GM12878 (cell line): ENCODE measurements around the gene NOS1AP. TPM values are rescaled to one million over a fixed set of nuclear protein-coding genes. Genes with fewer than 3 reads are reported as not detected.

Source experiments
- ATAC-seq: fragments of 200-7000 bp; cut with Tn5 transposase; 3 replicates; pipeline ENCODE4 v1.9.1; 2020; ENCODE audit warnings: mild to moderate bottlenecking, moderate library complexity
- BruUV-seq: library from RNA; stranded (reverse); fragments of 400-500 nt; replicated peaks from 2 replicates; lab custom pipeline; 2021; lab: Mats Ljungman, UMichigan
- CTCF ChIA-PET: fragments of 300-600 bp; sonication (Branson Sonifier 250); formaldehyde crosslinking; extraction: SDS; loops from one replicate; lab custom pipeline; 2021; ENCODE audit warnings: inconsistent platforms; lab: Yijun Ruan, JAX
- POLR2A ChIA-PET: fragments of 350-600 bp; formaldehyde crosslinking; extraction: SDS; loops from one replicate; lab custom pipeline; 2021; ENCODE audit warnings: inconsistent platforms; lab: Charles Lee
- RAD21 ChIA-PET: fragments of 300-600 bp; sonication (Branson Sonifier 250); formaldehyde crosslinking; loops from one replicate; lab custom pipeline; 2023; ENCODE audit warnings: antibody characterized with exemption; ENCODE audit not compliant: unreplicated experiment; lab: Charles Lee
- SMC1A ChIA-PET: fragments of 300-600 bp; sonication (Branson Sonifier 250); formaldehyde crosslinking; loops from one replicate; lab custom pipeline; 2023; ENCODE audit not compliant: unreplicated experiment, uncharacterized antibody; lab: Charles Lee
- DNase-seq: peaks from one replicate; pipeline ENCODE4 v3.0.0-alpha.2; 2011; ENCODE audit warnings: low read depth, low spot score
- FAIRE-seq: peaks from 3 replicates; lab custom pipeline; 2011; peaks lifted over from hg19 to GRCh38; lab: Jason Lieb, UNC
- H2AFZ ChIP-seq: 2 replicates; pipeline ENCODE4 v1.6.0; 2011; ENCODE audit warnings: low read depth, low read length, control low read depth; ENCODE audit not compliant: control insufficient read depth
- H3K27ac ChIP-seq: 2 replicates; pipeline ENCODE4 v1.5.1; 2011; ENCODE audit warnings: control low read depth; ENCODE audit not compliant: control insufficient read depth, insufficient read depth
- H3K27me3 ChIP-seq, 2 experiments: replicated peaks in 1 of 2; 2 replicates each; pipeline versions ENCODE4 v1.6.0 to v1.6.1; 2011; ENCODE audit warnings: low read length in 1 of 2; ENCODE audit not compliant: control insufficient read depth in 2 of 2, insufficient read depth in 2 of 2
- H3K36me3 ChIP-seq, 2 experiments: 2 replicates each; pipeline ENCODE4 v1.5.1; 2011; ENCODE audit warnings: low read length in 1 of 2; ENCODE audit not compliant: control insufficient read depth in 2 of 2, insufficient read depth in 2 of 2
- H3K4me1 ChIP-seq: 2 replicates; pipeline ENCODE4 v1.6.1; 2011; ENCODE audit warnings: mild to moderate bottlenecking, low read length, moderate library complexity, mixed read lengths; ENCODE audit not compliant: control insufficient read depth, insufficient read depth
- H3K4me2 ChIP-seq: 2 replicates; pipeline ENCODE4 v1.6.0; 2011; ENCODE audit warnings: control low read depth; ENCODE audit not compliant: control insufficient read depth, insufficient read depth
- H3K4me3 ChIP-seq: fragments of 200-600 bp; sonication (generic); 2 replicates; pipeline ENCODE4 v1.5.1; 2016
- H3K79me2 ChIP-seq: 2 replicates; pipeline ENCODE4 v1.6.0; 2011; ENCODE audit warnings: low read length; ENCODE audit not compliant: control insufficient read depth, insufficient read depth
- H3K9ac ChIP-seq: 2 replicates; pipeline ENCODE4 v1.8.0; 2011; ENCODE audit warnings: low read length, control low read depth, mixed read lengths; ENCODE audit not compliant: control insufficient read depth, insufficient read depth
- H3K9me3 ChIP-seq: replicated peaks from 3 replicates; pipeline ENCODE4 v1.5.1; 2011; ENCODE audit warnings: mild to moderate bottlenecking, low read length; ENCODE audit not compliant: control insufficient read depth, insufficient read depth
- H4K20me1 ChIP-seq: 2 replicates; pipeline ENCODE4 v1.6.0; 2011; ENCODE audit not compliant: control insufficient read depth, insufficient read depth
- CHD1 ChIP-seq: IDR thresholded peaks from 2 replicates; pipeline ENCODE4 v1.6.1; 2012; ENCODE audit warnings: low read depth, low read length, improper control_type of control experiment
- DPF2 ChIP-seq: fragments of 450-650 bp; IDR thresholded peaks from 2 replicates; pipeline ENCODE4 v1.6.1; 2017; ENCODE audit warnings: mild to moderate bottlenecking
- EP300 ChIP-seq, 2 experiments: fragments of 150-350 bp in 1 of 2; IDR thresholded peaks; 2 replicates each; pipeline ENCODE4 v1.6.1; 2011 to 2012; ENCODE audit warnings: low read depth in 2 of 2, low read length in 2 of 2, borderline replicate concordance in 1 of 2, improper control_type of control experiment in 1 of 2, inconsistent platforms in 1 of 2; ENCODE audit not compliant: control insufficient read depth in 1 of 2
- ETV6 ChIP-seq, 2 experiments: fragments of 450-650 bp in 1 of 2; IDR thresholded peaks in 1 of 2; conservative IDR thresholded peaks in 1 of 2; 2 replicates each; pipeline ENCODE4 v1.6.1; 2014; ENCODE audit warnings: antibody characterized with exemption in 1 of 2, borderline replicate concordance in 1 of 2, low read depth in 1 of 2, mild to moderate bottlenecking in 1 of 2, moderate library complexity in 1 of 2
- FOS ChIP-seq: IDR thresholded peaks from 3 replicates; pipeline ENCODE4 v1.6.1; 2011; ENCODE audit warnings: borderline replicate concordance; ENCODE audit not compliant: insufficient read length; ENCODE audit errors: extremely low read depth
- IRF4 ChIP-seq: IDR thresholded peaks from 2 replicates; pipeline ENCODE4 v1.6.1; 2011; ENCODE audit warnings: low read depth, low read length
- RAD21 ChIP-seq: IDR thresholded peaks from 2 replicates; pipeline ENCODE4 v1.6.1; 2011; ENCODE audit warnings: mild to moderate bottlenecking, low read depth, low read length, moderate library complexity; ENCODE audit not compliant: insufficient read depth
- SMAD1 ChIP-seq: fragments of 450-650 bp; IDR thresholded peaks from 2 replicates; pipeline ENCODE4 v1.6.1; 2018; ENCODE audit warnings: mild to moderate bottlenecking, low read depth; ENCODE audit not compliant: partially characterized antibody
- SREBF2 ChIP-seq: IDR thresholded peaks from 2 replicates; pipeline ENCODE4 v1.6.1; 2012; ENCODE audit warnings: mild to moderate bottlenecking, low read length
- SUZ12 ChIP-seq: fragments of 200-600 bp; sonication (generic); IDR thresholded peaks from one replicate; pipeline ENCODE4 v1.6.1; 2018; ENCODE audit warnings: antibody characterized with exemption, mild to moderate bottlenecking; ENCODE audit not compliant: unreplicated experiment
- TCF3 ChIP-seq: IDR thresholded peaks from 2 replicates; pipeline ENCODE4 v1.6.1; 2012; ENCODE audit warnings: low read depth, mild to moderate bottlenecking, low read length, borderline replicate concordance; ENCODE audit not compliant: insufficient read depth
- WGBS: methylation state at CpG from one replicate; pipeline ENCODE4 v1.1.6; 2016; ENCODE audit warnings: low lambda C conversion rate; ENCODE audit not compliant: insufficient replicate concordance, insufficient coverage; ENCODE audit errors: missing lambda C conversion rate; 5-methylcytosine and 5-hydroxymethylcytosine counted together
- in situ Hi-C: fragments of 300-500 bp; cut with MboI; formaldehyde crosslinking; loops from 9 replicates; pipeline ENCODE4 v1.14.3; 2018; ENCODE audit warnings: mixed read lengths
- intact Hi-C: fragments of 100-400 bp; cut with micrococcal nuclease; formaldehyde crosslinking; loops from one replicate; pipeline ENCODE4 v1.14.2; 2022; ENCODE audit not compliant: unreplicated experiment
- polyA plus RNA-seq, 11 experiments: library from polyadenylated mRNA; depleted of rRNA in 4 of 11; unstranded in 6 of 11; stranded (reverse) in 5 of 11; fragments of >200 nt; fragmentation: Nextera tagmentation in 4 of 11; fragmentation: Illumina TruSeq in 1 of 11; extraction: Ambion mirVana in 4 of 11; extraction: Trizol in 1 of 11; gene quantifications; 1 replicate in 1 of 11; 2 replicates in 10 of 11; pipeline versions ENCODE4 v1.2.1 to v1.2.3, GENCODE V29; 2011 to 2016; ENCODE audit warnings: inconsistent platforms in 2 of 11, missing spikeins in 2 of 11, low read depth in 1 of 11
- total RNA-seq, 4 experiments: library from RNA; depleted of rRNA in 3 of 4; stranded (reverse); fragments of >200 nt in 3 of 4; fragmentation: Illumina TruSeq in 1 of 4; extraction: Trizol in 1 of 4; gene quantifications; 2 replicates each; pipeline versions ENCODE4 v1.2.1 to v1.2.3, GENCODE V29; 2013 to 2021
- TF ChIP-seq, protein P1 (sequence below): fragments of 450-650 bp; IDR thresholded peaks from 2 replicates; pipeline ENCODE4 v1.6.1; 2018; ENCODE audit warnings: mild to moderate bottlenecking, low read depth, moderate library complexity; ENCODE audit not compliant: partially characterized antibody
- TF ChIP-seq, protein P2 (sequence below): fragments of 450-650 bp; IDR thresholded peaks from 2 replicates; pipeline ENCODE4 v1.6.1; 2018; ENCODE audit warnings: borderline replicate concordance, mild to moderate bottlenecking; ENCODE audit not compliant: partially characterized antibody
- TF ChIP-seq, protein P3 (sequence below): fragments of 450-650 bp; conservative IDR thresholded peaks from 2 replicates; pipeline ENCODE4 v1.6.1; 2017; ENCODE audit warnings: mild to moderate bottlenecking, moderate library complexity

The NOS1AP gene
- total and polyA plus RNA-seq, 10 of the 15 experiments (the other 5 are each of a cell fraction or from before 2014, with no cell fraction given), result 0.03 to 0.15 TPM; not detected in 8

DNA sequence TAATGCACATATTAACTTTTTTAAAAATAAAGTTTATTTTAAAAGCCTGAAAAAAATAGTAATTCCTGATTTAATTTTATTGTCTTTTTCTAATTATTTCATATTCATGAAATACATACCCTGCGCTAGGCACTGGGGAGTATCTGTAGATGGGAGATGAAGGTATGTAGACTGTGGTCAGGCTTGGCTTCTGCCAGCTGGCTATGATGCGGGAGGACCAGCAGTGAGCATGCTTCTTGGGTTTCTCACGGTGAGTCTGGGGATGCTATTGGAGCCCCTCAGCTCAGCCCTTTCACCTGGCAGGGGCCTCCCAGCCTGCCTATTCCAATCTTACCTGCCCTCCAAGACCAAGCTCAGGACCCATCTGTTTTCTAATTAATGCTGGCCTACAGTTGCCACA, 138.4 kb downstream of the NOS1AP start (continued):
- TF ChIP-seq, protein P1, sequence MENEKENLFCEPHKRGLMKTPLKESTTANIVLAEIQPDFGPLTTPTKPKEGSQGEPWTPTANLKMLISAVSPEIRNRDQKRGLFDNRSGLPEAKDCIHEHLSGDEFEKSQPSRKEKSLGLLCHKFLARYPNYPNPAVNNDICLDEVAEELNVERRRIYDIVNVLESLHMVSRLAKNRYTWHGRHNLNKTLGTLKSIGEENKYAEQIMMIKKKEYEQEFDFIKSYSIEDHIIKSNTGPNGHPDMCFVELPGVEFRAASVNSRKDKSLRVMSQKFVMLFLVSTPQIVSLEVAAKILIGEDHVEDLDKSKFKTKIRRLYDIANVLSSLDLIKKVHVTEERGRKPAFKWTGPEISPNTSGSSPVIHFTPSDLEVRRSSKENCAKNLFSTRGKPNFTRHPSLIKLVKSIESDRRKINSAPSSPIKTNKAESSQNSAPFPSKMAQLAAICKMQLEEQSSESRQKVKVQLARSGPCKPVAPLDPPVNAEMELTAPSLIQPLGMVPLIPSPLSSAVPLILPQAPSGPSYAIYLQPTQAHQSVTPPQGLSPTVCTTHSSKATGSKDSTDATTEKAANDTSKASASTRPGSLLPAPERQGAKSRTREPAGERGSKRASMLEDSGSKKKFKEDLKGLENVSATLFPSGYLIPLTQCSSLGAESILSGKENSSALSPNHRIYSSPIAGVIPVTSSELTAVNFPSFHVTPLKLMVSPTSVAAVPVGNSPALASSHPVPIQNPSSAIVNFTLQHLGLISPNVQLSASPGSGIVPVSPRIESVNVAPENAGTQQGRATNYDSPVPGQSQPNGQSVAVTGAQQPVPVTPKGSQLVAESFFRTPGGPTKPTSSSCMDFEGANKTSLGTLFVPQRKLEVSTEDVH, result no peak
- no peak for TF ChIP-seq SMAD1
- TF ChIP-seq, protein P2, sequence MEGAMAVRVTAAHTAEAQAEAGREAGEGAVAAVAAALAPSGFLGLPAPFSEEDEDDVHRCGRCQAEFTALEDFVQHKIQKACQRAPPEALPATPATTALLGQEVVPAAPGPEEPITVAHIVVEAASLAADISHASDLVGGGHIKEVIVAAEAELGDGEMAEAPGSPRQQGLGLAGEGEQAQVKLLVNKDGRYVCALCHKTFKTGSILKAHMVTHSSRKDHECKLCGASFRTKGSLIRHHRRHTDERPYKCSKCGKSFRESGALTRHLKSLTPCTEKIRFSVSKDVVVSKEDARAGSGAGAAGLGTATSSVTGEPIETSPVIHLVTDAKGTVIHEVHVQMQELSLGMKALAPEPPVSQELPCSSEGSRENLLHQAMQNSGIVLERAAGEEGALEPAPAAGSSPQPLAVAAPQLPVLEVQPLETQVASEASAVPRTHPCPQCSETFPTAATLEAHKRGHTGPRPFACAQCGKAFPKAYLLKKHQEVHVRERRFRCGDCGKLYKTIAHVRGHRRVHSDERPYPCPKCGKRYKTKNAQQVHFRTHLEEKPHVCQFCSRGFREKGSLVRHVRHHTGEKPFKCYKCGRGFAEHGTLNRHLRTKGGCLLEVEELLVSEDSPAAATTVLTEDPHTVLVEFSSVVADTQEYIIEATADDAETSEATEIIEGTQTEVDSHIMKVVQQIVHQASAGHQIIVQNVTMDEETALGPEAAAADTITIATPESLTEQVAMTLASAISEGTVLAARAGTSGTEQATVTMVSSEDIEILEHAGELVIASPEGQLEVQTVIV, result no peak

DNA sequence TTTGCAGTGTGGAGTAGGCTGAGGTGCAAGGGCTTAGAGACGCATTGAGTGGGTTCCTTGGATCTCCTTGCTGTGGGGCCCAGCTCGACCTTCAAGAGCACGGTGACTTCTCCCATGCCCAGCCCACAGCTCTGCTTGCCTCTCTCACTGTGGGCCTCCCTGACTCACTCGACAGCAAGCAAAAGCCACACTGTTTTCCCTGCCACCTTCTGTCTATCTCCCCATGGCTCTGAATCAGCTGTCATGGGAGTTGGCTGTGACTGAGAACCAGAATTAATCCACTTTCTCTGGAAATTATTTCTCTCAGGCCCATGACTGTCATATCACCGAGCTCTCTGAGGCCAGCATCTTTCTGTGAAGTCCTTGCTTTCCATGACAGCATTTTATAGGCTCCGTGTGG, 140.7 kb downstream of the NOS1AP start:
- FAIRE-seq, result no peak
- RAD21 ChIA-PET, result no interaction called here
- CTCF ChIA-PET, result no interaction called here
- in situ Hi-C loops (no loop called here), intact Hi-C loops (no loop called here)
- POLR2A ChIA-PET, result no interaction called here
- Histone ChIP-seq H3K4me3 (no peak overlapping the region), H3K27me3 (peaks cover 0 to 3% of the 10 kb centered on the region in 2 experiments; a peak in 2 of 4 replicates), H2AFZ (no peak overlapping the region), H3K9ac (no peak overlapping the region), H3K27ac (no peak overlapping the region), H4K20me1 (no peaks in the 10 kb centered on the region), H3K79me2 (no peaks in the 10 kb centered on the region), H3K36me3 (no peaks in the 10 kb centered on the region), H3K9me3 (no peaks in the 10 kb centered on the region), H3K4me1 (no peaks in the 10 kb centered on the region), H3K4me2 (no peak overlapping the region)
- DNase-seq, result no peak
- SMC1A ChIA-PET, result no interaction called here
- BruUV-seq, result no TSS peak
- 16% methylated on average over 6 of the region's 6 CpGs for WGBS
- no peak for ATAC-seq
- no peak for TF ChIP-seq SUZ12
- TF ChIP-seq TCF3, result no peak
- TF ChIP-seq DPF2, result no peak
- TF ChIP-seq IRF4, result no peak
- TF ChIP-seq RAD21, result no peak
- TF ChIP-seq, protein P3, sequence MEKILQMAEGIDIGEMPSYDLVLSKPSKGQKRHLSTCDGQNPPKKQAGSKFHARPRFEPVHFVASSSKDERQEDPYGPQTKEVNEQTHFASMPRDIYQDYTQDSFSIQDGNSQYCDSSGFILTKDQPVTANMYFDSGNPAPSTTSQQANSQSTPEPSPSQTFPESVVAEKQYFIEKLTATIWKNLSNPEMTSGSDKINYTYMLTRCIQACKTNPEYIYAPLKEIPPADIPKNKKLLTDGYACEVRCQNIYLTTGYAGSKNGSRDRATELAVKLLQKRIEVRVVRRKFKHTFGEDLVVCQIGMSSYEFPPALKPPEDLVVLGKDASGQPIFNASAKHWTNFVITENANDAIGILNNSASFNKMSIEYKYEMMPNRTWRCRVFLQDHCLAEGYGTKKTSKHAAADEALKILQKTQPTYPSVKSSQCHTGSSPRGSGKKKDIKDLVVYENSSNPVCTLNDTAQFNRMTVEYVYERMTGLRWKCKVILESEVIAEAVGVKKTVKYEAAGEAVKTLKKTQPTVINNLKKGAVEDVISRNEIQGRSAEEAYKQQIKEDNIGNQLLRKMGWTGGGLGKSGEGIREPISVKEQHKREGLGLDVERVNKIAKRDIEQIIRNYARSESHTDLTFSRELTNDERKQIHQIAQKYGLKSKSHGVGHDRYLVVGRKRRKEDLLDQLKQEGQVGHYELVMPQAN, result no peak
- no peak for TF ChIP-seq CHD1
- no peak for TF ChIP-seq FOS
- no peak for TF ChIP-seq SREBF2
- TF ChIP-seq ETV6 (conservative IDR thresholded peaks at IDR 0.05 in 1 of 2, IDR thresholded peaks at IDR 0.05 in 1 of 2; ENCODE audit: borderline replicate concordance in 1 of 2, low read depth in 1 of 2), result no peak
- no peak for TF ChIP-seq EP300 (IDR thresholded peaks at IDR 0.05; ENCODE audit: borderline replicate concordance in 1 of 2, control insufficient read depth in 1 of 2, low read depth in 2 of 2, low read length in 2 of 2)
